Stomach (tissue), 4 donors: Measurements from ENCODE around the gene CROT.

Experiments
- CTCF ChIP-seq, 7 experiments: fragments of 450-650 bp in 4 of 7; fragments of 200-600 bp in 3 of 7; sonication (generic) in 3 of 7; IDR thresholded peaks; one replicate each; pipeline ENCODE4 v1.5.1; 2016 to 2019; ENCODE audit warnings: antibody characterized with exemption in 7 of 7, control low read depth in 2 of 7, mild to moderate bottlenecking in 1 of 7
- EP300 ChIP-seq: sonication (generic); formaldehyde crosslinking; IDR thresholded peaks from one replicate; pipeline ENCODE4 v1.6.1; 2017; ENCODE audit warnings: antibody characterized with exemption
- POLR2A ChIP-seq, 4 donors: fragments of 450-650 bp; IDR thresholded peaks; one replicate each; pipeline ENCODE4 v1.6.1; 2016; ENCODE audit warnings: antibody characterized with exemption in 4 of 4, control low read depth in 2 of 4, mild to moderate bottlenecking in 1 of 4, moderate library complexity in 1 of 4
- POLR2AphosphoS5 ChIP-seq, 3 donors: sonication (generic); formaldehyde crosslinking; IDR thresholded peaks; one replicate each; pipeline ENCODE4 v1.6.1; 2016; ENCODE audit warnings: antibody characterized with exemption in 3 of 3

- TF ChIP-seq POLR2A (IDR thresholded peaks at IDR 0.05) (no peak), POLR2AphosphoS5 (IDR thresholded peaks at IDR 0.05) (no peak), CTCF (IDR thresholded peaks at IDR 0.05) (no peak), EP300 (no peak)
These were observed 503 bp downstream of the CROT start for GRCh38 chr7:87345962-87346371.
